Activated T-helper 2 cell treated with anti-CD3 and anti-CD28 coated beads, Interferon-gamma antibody, Interleukin-2, Interleukin-4, amounts not matched to agents 10 μg/mL and 5 μg/mL and 100 μg/mL, durations not matched to agents 14 hours and 24 hours and 36 hours (primary cell): ENCODE data around the gene ZNF746. TPM values are rescaled to one million over a fixed set of nuclear protein-coding genes. Genes with fewer than 3 reads are reported as not detected.
"Not testable (repeated sequence)": the region's sequence is repeated elsewhere in the genome, so short reads cannot be mapped to it uniquely, and the experiment has no call there.

Experiments
- DNase-seq: peaks from one replicate; pipeline ENCODE4 v3.0.0; 2021; ENCODE audit warnings: low spot score
- H3K27ac Mint-ChIP-seq: one replicate; pipeline ENCODE4 v1.8.0; 2021; ENCODE audit warnings: mixed read lengths
- H3K27me3 Mint-ChIP-seq: one replicate; pipeline ENCODE4 v1.8.0; 2021; ENCODE audit warnings: low read depth, mixed read lengths
- H3K36me3 Mint-ChIP-seq: one replicate; pipeline ENCODE4 v1.8.0; 2021; ENCODE audit warnings: low read depth, mixed read lengths
- H3K4me1 Mint-ChIP-seq: one replicate; pipeline ENCODE4 v1.8.0; 2021; ENCODE audit warnings: low read depth, mixed read lengths
- H3K4me3 Mint-ChIP-seq: one replicate; pipeline ENCODE4 v1.8.0; 2021; ENCODE audit warnings: low read depth, mild to moderate bottlenecking, moderate library complexity, mixed read lengths
- H3K9me3 Mint-ChIP-seq: one replicate; pipeline ENCODE4 v1.8.0; 2021; ENCODE audit warnings: mixed read lengths
- intact Hi-C: fragments of 100-400 bp; cut with micrococcal nuclease; formaldehyde crosslinking; loops from one replicate; pipeline ENCODE4 v1.15.1; 2023
- total RNA-seq: library from RNA; stranded (reverse); gene quantifications from 2 replicates; pipeline ENCODE4 v1.2.3, GENCODE V29; 2022

ZNF746 gene
- total RNA-seq, 1 donor from 2014 or later: 26.4 TPM

- no peak for DNase-seq
- H3K36me3 Mint-ChIP-seq: peaks cover 9% of the 10 kb centered on the region
Measured at GRCh38 chr7:149500910-149501309, 3.3 kb upstream of the ZNF746 start.

GRCh38 chr7:149500201-149500600 is 2.6 kb upstream of the ZNF746 start:
- peaks cover 27% of the 10 kb centered on the region for H3K4me1 Mint-ChIP-seq
- peak overlapping the region; percentile 5 for H3K4me3 Mint-ChIP-seq
- H3K9me3 Mint-ChIP-seq: peaks cover 12% of the 10 kb centered on the region
- intact Hi-C loops: no loop called here
- H3K36me3 Mint-ChIP-seq: peaks cover 7% of the 10 kb centered on the region
- H3K27ac Mint-ChIP-seq: no peak overlapping the region
- DNase-seq: no peak
- no peaks in the 10 kb centered on the region for H3K27me3 Mint-ChIP-seq

More at GRCh38 chr7:149500910-149501309, 3.3 kb upstream of the ZNF746 start:
- Mint-ChIP-seq H3K9me3 (peaks cover 18% of the 10 kb centered on the region), H3K27ac (no peak overlapping the region), H3K4me3 (no peak overlapping the region), H3K4me1 (peaks cover 21% of the 10 kb centered on the region), H3K27me3 (no peaks in the 10 kb centered on the region)
- intact Hi-C loops: no loop called here

GRCh38 chr7:149498811-149499210 is 1.2 kb upstream of the ZNF746 start:
- H3K4me3 Mint-ChIP-seq: peak overlapping the region; percentile 0
- H3K27ac Mint-ChIP-seq: no peak overlapping the region
- intact Hi-C loops: loop anchor here (2.0 to 10.0 kb wide), 4 partner anchors 103 to 352 kb away; partner anchors contain the start of genes ZNF398 and ZNF783
- peaks cover 32% of the 10 kb centered on the region for H3K4me1 Mint-ChIP-seq
- peaks cover 19% of the 10 kb centered on the region for H3K36me3 Mint-ChIP-seq
- no peaks in the 10 kb centered on the region for H3K9me3 Mint-ChIP-seq
- DNase-seq: no peak
- no peaks in the 10 kb centered on the region for H3K27me3 Mint-ChIP-seq

- Mint-ChIP-seq H3K4me1 (peaks cover 32% of the 10 kb centered on the region), H3K27me3 (no peaks in the 10 kb centered on the region), H3K36me3 (peaks cover 37% of the 10 kb centered on the region), H3K4me3 (peak overlapping the region; percentile 96), H3K9me3 (no peaks in the 10 kb centered on the region), H3K27ac (peak overlapping the region; percentile 97)
- peak; percentile 31 for DNase-seq
- intact Hi-C loops: loop anchor here (1.0 to 10.0 kb wide), 5 partner anchors 37 to 350 kb away; partner anchors contain the start of genes ZNF398 and ZNF783
Measured at GRCh38 chr7:149496642-149497391, 792 bp downstream of the ZNF746 start.

DNA sequence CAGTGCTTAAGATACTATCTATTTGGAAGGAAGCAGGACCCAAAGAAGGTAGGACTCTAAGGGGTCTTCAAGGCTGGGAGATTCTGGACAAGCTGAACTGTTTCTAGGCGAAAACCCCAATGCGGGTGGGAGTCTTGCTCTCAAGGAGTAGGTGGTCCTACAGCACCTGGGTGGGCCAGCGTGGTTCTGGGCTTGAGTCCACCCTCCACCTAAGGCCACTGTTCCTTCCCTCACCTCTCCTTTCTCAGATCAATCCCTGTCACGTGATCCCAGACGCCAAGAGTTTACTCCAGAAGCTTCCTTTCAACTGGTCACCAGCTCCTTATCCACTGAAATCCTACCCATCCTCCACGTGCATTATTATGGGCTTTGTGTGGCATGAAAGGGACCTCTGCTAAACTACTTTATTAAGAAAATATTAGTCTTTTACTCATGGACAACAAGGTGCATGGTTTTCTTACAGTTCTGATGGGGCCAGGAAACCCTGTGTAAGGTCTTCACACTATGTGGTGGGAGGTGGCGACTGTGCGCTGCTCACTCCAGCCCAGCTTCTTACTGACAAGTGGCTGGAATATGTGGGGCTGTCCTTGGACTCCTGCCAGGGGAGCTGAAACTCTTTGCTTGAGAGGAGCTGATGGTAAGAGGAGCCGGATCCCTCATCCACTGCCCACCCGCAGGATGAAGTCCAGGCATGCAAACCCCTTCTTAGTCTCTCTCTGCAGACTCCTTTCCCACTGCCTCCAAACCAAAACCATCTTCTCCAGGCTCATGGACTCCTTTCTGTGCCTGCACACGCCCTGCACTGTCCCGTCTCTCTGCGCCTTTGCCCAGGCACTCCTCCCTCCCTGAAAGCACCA is 1.6 kb downstream of the ZNF746 start:
- peaks cover 44% of the 10 kb centered on the region for H3K36me3 Mint-ChIP-seq
- H3K27me3 Mint-ChIP-seq: no peaks in the 10 kb centered on the region
- H3K27ac Mint-ChIP-seq: peak overlapping the region; percentile 97
- H3K9me3 Mint-ChIP-seq: no peaks in the 10 kb centered on the region
- peaks cover 32% of the 10 kb centered on the region for H3K4me1 Mint-ChIP-seq
- intact Hi-C loops: loop anchor here (5.0 to 10.0 kb wide), 3 partner anchors 106 to 349 kb away; partner anchors contain the start of genes ZNF398 and ZNF783
- DNase-seq: no peak
- H3K4me3 Mint-ChIP-seq: peak overlapping the region; percentile 96

GRCh38 chr7:149494738-149495368 is 2.8 kb downstream of the ZNF746 start:
- intact Hi-C loops: loop anchor here (5.0 to 10.0 kb wide), 3 partner anchors 107 to 348 kb away; partner anchors contain the start of genes ZNF398 and ZNF783
- Mint-ChIP-seq H3K27ac (peak overlapping the region; percentile 11), H3K36me3 (peaks cover 55% of the 10 kb centered on the region), H3K27me3 (no peaks in the 10 kb centered on the region), H3K4me3 (peak overlapping the region; percentile 38), H3K9me3 (no peaks in the 10 kb centered on the region), H3K4me1 (peaks cover 25% of the 10 kb centered on the region)
- DNase-seq: no peak

- H3K27me3 Mint-ChIP-seq: not testable (repeated sequence)
- intact Hi-C loops: loop anchor here (10.0 kb wide), 1 partner anchor 229 kb away; the partner anchor contains the start of gene ZNF783
- H3K4me1 Mint-ChIP-seq: peaks cover 24% of the 10 kb centered on the region
Measured at GRCh38 chr7:149493975-149494374, 3.6 kb downstream of the ZNF746 start.

DNA sequence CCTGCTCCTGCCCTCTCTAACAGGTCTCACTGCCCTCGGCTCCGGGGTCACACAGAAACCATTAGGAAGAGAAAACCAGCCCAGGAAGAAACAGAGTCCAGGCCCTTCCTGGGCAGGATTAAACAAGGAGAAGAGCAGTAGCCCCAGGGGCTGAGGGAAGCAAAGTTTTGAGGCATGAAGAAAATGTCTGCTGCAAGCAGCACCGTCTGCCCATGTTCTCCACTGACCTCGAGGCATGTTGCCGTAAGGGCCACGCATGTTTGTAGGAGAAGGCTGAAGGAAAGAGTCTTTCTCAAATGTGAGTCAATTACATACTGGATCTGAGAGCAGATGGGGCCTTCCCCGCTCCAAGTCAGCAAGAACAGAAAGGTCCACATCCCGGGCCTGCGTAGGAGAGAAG is 4.2 kb downstream of the ZNF746 start:
- Mint-ChIP-seq H3K4me3 (no peak overlapping the region), H3K27ac (no peak overlapping the region), H3K27me3 (no peaks in the 10 kb centered on the region), H3K9me3 (no peaks in the 10 kb centered on the region), H3K36me3 (peaks cover 66% of the 10 kb centered on the region), H3K4me1 (peaks cover 24% of the 10 kb centered on the region)
- intact Hi-C loops: loop anchor here (10.0 kb wide), 1 partner anchor 229 kb away; the partner anchor contains the start of gene ZNF783
- DNase-seq: no peak

More at GRCh38 chr7:149493975-149494374, 3.6 kb downstream of the ZNF746 start:
- not testable (repeated sequence) for H3K4me3 Mint-ChIP-seq, H3K27ac Mint-ChIP-seq, DNase-seq, H3K9me3 Mint-ChIP-seq
- H3K36me3 Mint-ChIP-seq: peaks cover 62% of the 10 kb centered on the region

DNA sequence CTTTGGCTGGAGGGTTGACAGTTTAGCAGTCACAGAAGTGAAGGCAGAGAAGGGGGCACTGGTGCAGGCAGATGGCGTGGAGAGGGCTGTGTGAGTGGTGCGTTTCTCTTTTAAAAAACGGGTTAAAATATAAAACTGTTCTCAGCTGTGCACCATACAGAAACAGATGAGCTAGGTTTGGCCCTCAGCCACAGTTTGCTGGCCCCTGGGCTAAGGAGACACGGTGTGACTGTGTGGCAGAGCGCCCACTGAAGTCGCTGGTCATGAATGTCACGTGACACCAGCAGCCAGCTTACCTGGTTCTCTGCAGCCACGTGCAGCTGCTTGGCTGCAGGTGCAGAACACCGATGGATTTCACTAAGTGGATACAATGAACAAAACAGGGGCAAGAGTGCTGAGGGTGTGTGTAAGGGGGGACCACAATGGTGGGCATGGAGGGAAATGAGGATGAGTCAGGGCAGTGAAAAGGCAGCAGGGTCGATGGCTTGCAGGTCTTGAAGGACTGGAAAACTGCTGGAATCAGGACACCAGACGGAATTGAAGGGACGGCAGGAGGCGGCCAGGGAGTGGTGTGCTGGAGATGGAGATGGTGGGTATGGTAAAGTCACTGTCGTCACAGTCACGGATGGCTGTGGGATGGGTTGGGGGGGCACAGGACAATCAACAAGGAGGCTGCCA is 7.4 kb downstream of the ZNF746 start:
- Mint-ChIP-seq H3K9me3 (no peaks in the 10 kb centered on the region), H3K4me3 (no peak overlapping the region), H3K27ac (no peak overlapping the region), H3K27me3 (no peaks in the 10 kb centered on the region), H3K4me1 (peaks cover 10% of the 10 kb centered on the region), H3K36me3 (peaks cover 88% of the 10 kb centered on the region)
- no peak for DNase-seq
- intact Hi-C loops: loop anchor here (10.0 kb wide), 1 partner anchor 225 kb away; the partner anchor contains the start of gene ZNF783

- intact Hi-C loops: loop anchor here (10.0 kb wide), 1 partner anchor 225 kb away; the partner anchor contains the start of gene ZNF783
- no peak overlapping the region for H3K27ac Mint-ChIP-seq
- peaks cover 89% of the 10 kb centered on the region for H3K36me3 Mint-ChIP-seq
Measured at GRCh38 chr7:149489391-149490024, 8.1 kb downstream of the ZNF746 start.

DNA sequence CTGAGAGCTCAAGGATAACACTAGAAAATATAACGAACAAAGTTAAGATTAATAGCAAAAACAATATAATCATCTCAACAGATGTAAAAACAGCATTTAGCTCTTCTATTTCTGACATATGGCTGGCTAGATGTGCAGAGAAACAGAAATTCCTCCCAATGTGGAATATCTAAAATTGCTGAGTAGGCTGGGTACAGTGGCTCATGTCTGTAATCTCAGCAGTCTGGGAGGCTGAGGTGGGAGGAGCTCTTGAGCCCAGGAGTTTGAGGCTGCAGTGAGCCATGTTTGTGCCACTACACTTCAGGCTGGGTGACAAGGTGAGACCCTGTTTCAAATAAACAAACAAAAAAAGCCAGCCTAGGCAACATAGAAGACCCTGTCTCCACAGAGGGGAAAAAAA is 18.0 kb downstream of the ZNF746 start:
- H3K27me3 Mint-ChIP-seq: no peaks in the 10 kb centered on the region
- H3K4me1 Mint-ChIP-seq: no peaks in the 10 kb centered on the region
- no peak overlapping the region for H3K27ac Mint-ChIP-seq
- intact Hi-C loops: no loop called here
- H3K36me3 Mint-ChIP-seq: peaks cover 65% of the 10 kb centered on the region
- no peak overlapping the region for H3K4me3 Mint-ChIP-seq
- DNase-seq: no peak
- peaks cover 12% of the 10 kb centered on the region for H3K9me3 Mint-ChIP-seq

More at GRCh38 chr7:149489391-149490024, 8.1 kb downstream of the ZNF746 start:
- no peak for DNase-seq
- peaks cover 5% of the 10 kb centered on the region for H3K4me1 Mint-ChIP-seq
- no peak overlapping the region for H3K4me3 Mint-ChIP-seq
- H3K9me3 Mint-ChIP-seq: no peaks in the 10 kb centered on the region
- H3K27me3 Mint-ChIP-seq: no peaks in the 10 kb centered on the region
